GM21526 (cell line): ENCODE measurements around the gene SLK.

Source experiments
- ATAC-seq: cut with Tn5 transposase; IDR thresholded peaks from one replicate; pipeline ENCODE4 v1.9.1; 2021; ENCODE audit warnings: moderate library complexity; ENCODE audit not compliant: unreplicated experiment, low FRiP score

Gene SLK

GRCh38 chr10:103966671-103967447, at the start of gene SLK:
TSS of gene SLK (plus strand) at chr10:103967140. CDS start at chr10:103967746, 606 bp downstream.
- ATAC-seq: peak; percentile 75

GRCh38 chr10:103917302-103918052, 49.5 kb upstream of the SLK start:
- ATAC-seq: peak; percentile 23

- peak; percentile 87 for ATAC-seq
Measured at GRCh38 chr10:103918053-103918846, 48.7 kb upstream of the SLK start, which contains the start of gene STN1. TSS of gene STN1 (minus strand) at chr10:103918184. CDS start at chr10:103917594, 590 bp downstream.

- ATAC-seq: no peak
Measured at GRCh38 chr10:103919648-103920025, 47.3 kb upstream of the SLK start.

- ATAC-seq: no peak
Measured at GRCh38 chr10:103921248-103921647, 45.7 kb upstream of the SLK start.

- ATAC-seq: no peak
Measured at GRCh38 chr10:103921750-103922195, 45.2 kb upstream of the SLK start.

- no peak for ATAC-seq
Measured at GRCh38 chr10:103922659-103923058, 44.3 kb upstream of the SLK start.

GRCh38 chr10:103923502-103923901, 43.4 kb upstream of the SLK start:
- ATAC-seq: no peak

- no peak for ATAC-seq
Measured at GRCh38 chr10:103925591-103925990, 41.3 kb upstream of the SLK start.

- no peak for ATAC-seq
Measured at GRCh38 chr10:103926722-103927319, 40.1 kb upstream of the SLK start.

GRCh38 chr10:103928784-103929183, 38.2 kb upstream of the SLK start:
- no peak for ATAC-seq

GRCh38 chr10:103929381-103929921, 37.5 kb upstream of the SLK start:
- ATAC-seq: no peak

GRCh38 chr10:103930449-103930848, 36.5 kb upstream of the SLK start:
- ATAC-seq: no peak

- no peak for ATAC-seq
Measured at GRCh38 chr10:103930881-103931280, 36.1 kb upstream of the SLK start.

GRCh38 chr10:103931603-103932002, 35.3 kb upstream of the SLK start:
- no peak for ATAC-seq

GRCh38 chr10:103932271-103932670, 34.7 kb upstream of the SLK start:
- ATAC-seq: no peak

GRCh38 chr10:103932971-103933370, 34.0 kb upstream of the SLK start:
- no peak for ATAC-seq

GRCh38 chr10:103933557-103934121, 33.3 kb upstream of the SLK start:
- ATAC-seq: no peak

- ATAC-seq: no peak
Measured at GRCh38 chr10:103934308-103934707, 32.6 kb upstream of the SLK start.

- ATAC-seq: no peak
Measured at GRCh38 chr10:103936022-103936421, 30.9 kb upstream of the SLK start.
